ENCODE results near the gene SLC17A9. TPM values are rescaled to one million over a fixed set of nuclear protein-coding genes. Genes with fewer than 3 reads are reported as not detected.
A peak's percentile ranks its signal among the peaks of the same experiment; 100 is the strongest.

SLC17A9 gene
- total RNA-seq, 1 donor from 2014 or later: 1.5 TPM

GRCh38 chr20:62975812-62976508 lies 23.5 kb downstream of the SLC17A9 start:
- ATAC-seq (no peak), DNase-seq (no peak)
- intact Hi-C loops (cut with micrococcal nuclease): no loop called here

DNA sequence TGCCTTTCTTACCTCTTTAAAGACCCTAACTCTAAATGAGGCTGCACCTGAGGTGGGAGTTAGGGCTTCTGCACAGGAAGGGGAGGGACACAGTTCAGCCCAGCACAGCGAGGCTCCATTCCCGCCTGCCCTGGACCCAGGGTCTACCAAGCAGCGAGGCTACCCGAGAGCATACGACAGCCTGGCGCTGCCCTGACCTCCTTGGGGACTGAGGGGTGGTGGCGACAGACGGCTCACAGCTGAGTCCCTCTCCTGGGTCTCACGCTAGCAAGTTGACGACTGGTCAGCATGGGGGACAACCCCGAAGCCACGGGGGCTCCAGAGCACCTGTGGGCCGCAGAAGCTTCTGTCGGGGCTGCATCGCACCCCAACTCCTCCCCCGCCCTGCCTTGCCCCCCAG lies 24.4 kb downstream of the SLC17A9 start:
- ATAC-seq (no peak), DNase-seq (no peak)

GRCh38 chr20:62977613-62978560 lies 25.4 kb downstream of the SLC17A9 start:
- intact Hi-C loops (cut with micrococcal nuclease): no loop called here
- no peak for DNase-seq
- no peak for ATAC-seq

More for the DNA sequence above, 24.4 kb downstream of the SLC17A9 start:
- intact Hi-C loops (cut with micrococcal nuclease): no loop called here

DNA sequence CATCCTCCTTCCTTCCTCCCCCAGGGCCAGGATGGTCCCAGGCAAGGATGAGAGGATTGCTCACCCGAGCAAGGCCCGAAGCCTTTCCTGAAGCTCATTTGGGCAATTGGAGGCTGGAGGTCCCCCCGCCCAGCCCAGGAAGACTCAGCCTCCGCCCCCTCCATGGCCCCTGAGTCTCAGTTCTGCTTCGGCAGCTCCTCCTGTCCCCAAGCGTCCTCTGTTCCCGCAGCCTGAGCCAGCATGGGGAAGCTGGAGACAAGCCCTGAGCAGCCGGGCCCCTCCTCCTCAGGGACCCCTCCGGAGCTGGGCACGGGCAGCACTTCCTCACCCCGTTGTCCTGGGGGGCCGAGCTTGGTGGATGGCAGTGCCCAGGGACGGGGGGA lies 26.0 kb downstream of the SLC17A9 start:
- intact Hi-C loops (cut with micrococcal nuclease): no loop called here
- ATAC-seq (peak; percentile 16), DNase-seq (no peak)

DNA sequence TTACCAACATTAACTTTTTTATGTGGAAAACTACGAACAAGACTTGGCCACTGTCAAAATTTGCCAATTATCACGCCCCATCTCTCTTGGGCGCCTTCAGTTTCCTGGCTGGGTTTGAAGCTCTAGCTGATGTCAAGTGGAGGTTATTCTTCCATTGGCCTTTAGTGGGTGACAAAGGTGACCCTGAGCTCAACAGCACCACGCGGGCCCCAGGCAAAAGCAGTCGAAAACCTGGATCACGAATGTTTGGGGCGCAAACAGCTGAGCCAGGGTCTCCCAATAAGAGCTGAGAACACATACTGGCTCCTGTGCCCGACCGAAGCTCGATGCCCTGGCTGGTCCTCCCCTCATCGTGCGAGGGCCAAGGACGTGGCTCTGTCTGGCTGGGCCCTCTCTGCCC lies 26.8 kb downstream of the SLC17A9 start:
- ATAC-seq (no peak), DNase-seq (no peak)
- intact Hi-C loops (cut with micrococcal nuclease): no loop called here

DNA sequence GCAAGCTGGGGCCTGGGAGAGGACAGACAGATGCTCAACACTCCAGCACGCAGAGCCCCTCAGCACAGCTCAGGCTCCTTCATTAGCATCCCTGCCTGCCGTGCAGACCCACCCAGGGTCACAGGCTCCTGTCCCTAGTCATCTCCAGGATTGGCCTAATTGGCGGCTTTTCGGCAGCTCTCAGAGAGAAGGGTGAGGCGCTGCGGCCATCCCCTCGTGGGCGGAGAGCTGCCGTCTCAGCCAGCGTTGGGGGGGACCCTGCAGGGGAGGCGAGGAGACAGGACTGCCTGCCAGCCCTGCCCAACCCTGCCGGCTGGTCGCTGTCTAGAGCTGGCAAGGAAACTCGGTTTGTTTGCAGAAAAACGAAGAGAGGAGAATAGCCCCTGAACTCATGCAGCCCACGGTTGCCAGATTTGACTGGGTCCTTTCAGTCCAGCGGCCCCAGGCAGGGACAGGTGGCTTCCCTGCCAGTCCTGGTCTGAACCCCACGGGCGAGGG lies 27.4 kb downstream of the SLC17A9 start:
- DNase-seq (no peak), ATAC-seq (no peak)
- intact Hi-C loops (cut with micrococcal nuclease): no loop called here

- intact Hi-C loops (cut with micrococcal nuclease): no loop called here
- no peak for DNase-seq
- no peak for ATAC-seq
Observed at GRCh38 chr20:62980380-62980960, 28.0 kb downstream of the SLC17A9 start.

- DNase-seq: no peak
- no peak for ATAC-seq
- intact Hi-C loops (cut with micrococcal nuclease): no loop called here
Observed at GRCh38 chr20:62980970-62981369, 28.5 kb downstream of the SLC17A9 start.

- ATAC-seq (peak; percentile 20), DNase-seq (no peak)
- intact Hi-C loops (cut with micrococcal nuclease): no loop called here
Observed at GRCh38 chr20:62982124-62983075, 29.9 kb downstream of the SLC17A9 start.

GRCh38 chr20:62983210-62983609 lies 30.7 kb downstream of the SLC17A9 start:
- DNase-seq (no peak), ATAC-seq (no peak)
- intact Hi-C loops (cut with micrococcal nuclease): no loop called here

- intact Hi-C loops (cut with micrococcal nuclease): no loop called here
- ATAC-seq: peak; percentile 13
- no peak for DNase-seq
Observed at GRCh38 chr20:62984666-62985443, 32.3 kb downstream of the SLC17A9 start.

- DNase-seq: peak; percentile 55
- ATAC-seq: peak; percentile 60
- intact Hi-C loops (cut with micrococcal nuclease): no loop called here
Observed at GRCh38 chr20:62985444-62985778, 32.9 kb downstream of the SLC17A9 start.

GRCh38 chr20:62986257-62986800 lies 33.8 kb downstream of the SLC17A9 start:
- intact Hi-C loops (cut with micrococcal nuclease): no loop called here
- DNase-seq (no peak), ATAC-seq (no peak)

DNA sequence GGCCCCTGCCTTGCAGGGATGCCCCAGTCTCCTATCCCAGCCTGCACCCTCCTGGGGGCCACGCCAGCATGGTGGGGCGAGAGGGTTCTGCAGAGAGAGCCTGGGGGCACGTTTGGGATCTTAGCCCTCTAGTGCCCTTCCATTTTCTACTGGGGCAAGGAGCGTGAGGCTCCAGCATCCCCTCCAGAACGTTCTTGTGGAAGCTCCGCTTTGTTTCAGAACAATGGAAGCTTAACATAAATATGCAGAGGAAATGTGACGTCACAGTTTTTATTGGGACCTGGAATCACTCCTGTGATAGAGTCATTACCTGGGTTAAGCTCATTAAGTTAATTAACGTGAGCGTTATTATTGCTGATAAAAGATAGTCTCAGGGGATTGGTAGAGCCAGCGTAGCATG lies 34.6 kb downstream of the SLC17A9 start:
- ATAC-seq: no peak
- no peak for DNase-seq
- intact Hi-C loops (cut with micrococcal nuclease): no loop called here

GRCh38 chr20:62989201-62989601 lies 36.7 kb downstream of the SLC17A9 start:
- intact Hi-C loops (cut with micrococcal nuclease): no loop called here
- no peak for ATAC-seq
- peak; percentile 3 for DNase-seq

- ATAC-seq (no peak), DNase-seq (peak; percentile 19)
- intact Hi-C loops (cut with micrococcal nuclease): no loop called here
Observed at GRCh38 chr20:62990306-62990825, 37.9 kb downstream of the SLC17A9 start.

DNA sequence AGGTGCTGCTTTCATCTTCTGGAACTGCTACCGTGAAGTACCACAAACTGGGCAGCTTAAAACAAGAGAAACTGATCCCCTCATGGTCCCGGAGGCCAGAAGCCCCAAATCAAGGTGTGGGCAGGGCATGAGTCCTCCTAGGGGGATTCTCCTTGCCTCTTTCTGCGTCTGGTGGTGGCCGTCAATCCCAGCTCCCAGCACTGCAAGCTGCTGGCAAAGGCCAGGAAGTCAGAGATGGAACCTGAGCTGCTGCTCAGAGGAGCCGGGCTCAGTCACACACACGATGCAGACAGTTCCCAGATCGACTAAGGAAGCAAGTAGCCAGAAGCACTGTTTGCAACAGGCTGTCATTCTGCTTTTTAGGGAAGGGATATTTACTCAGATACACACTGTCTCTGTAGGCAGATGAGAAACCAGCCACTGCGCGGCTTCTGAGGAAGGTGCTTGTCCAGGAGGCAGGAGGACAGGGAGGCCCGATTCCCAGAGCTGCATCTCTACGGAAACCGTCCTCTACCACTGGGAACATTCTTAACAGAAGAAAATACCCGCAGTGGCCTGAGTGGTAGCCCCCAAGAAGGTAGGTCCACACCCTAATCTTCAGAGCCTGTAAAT lies 38.8 kb downstream of the SLC17A9 start:
- intact Hi-C loops (cut with micrococcal nuclease): no loop called here
- DNase-seq (peak; percentile 5), ATAC-seq (no peak)
